ENCODE data around the gene LRRC46. TPM values are rescaled to one million over a fixed set of nuclear protein-coding genes. Genes with fewer than 3 reads are reported as not detected.

LRRC46 gene
- total and polyA plus RNA-seq, 2 donors (not counting 1 experiment from before 2014, with no cell fraction given): 0.69 to 2.4 TPM

DNA sequence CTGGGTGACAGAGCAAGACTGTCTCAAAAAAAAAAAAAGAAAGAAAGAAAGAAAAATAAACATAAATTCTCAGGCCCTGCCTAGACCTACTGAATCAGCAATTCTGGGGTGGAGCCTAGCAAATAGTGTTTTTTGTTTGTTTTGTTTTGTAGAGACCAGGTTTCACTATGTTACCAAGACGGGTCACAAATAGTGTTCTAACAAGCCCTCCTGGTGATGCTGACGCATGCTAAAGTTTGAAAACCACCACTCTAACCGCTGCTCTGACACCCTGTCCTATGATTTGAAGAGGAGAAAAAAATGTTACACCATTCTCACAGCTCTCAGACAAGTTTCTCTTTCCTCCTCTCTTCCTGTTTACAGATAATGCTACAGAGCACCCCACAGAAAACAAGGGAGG is 1.6 kb upstream of the LRRC46 start:
- intact Hi-C loops (cut with micrococcal nuclease): loop anchor here (2.0 kb wide), 1 partner anchor 141 kb away; the partner anchor contains the start of gene CDK5RAP3
- WGBS (ENCODE audit: insufficient coverage): 90% methylated on average over 3 of the region's 3 CpGs
- POLR2A ChIA-PET: no interaction called here
- TF ChIP-seq EZH2 (IDR thresholded peaks at IDR 0.05; ENCODE audit: borderline replicate concordance, insufficient read depth, low read depth, low read length, poor library complexity, severe bottlenecking): no peak
- H3K4me2 ChIP-seq (replicated peaks; ENCODE audit: low read depth, low read length, poor library complexity, severe bottlenecking): no peak overlapping the region
- no peaks in the 10 kb centered on the region for H3K27me3 ChIP-seq (replicated peaks in 1 of 4; ENCODE audit: control extremely low read depth in 1 of 4, control insufficient read depth in 3 of 4, insufficient read depth in 4 of 4, low read length in 3 of 4)
- H3K36me3 ChIP-seq (replicated peaks in 1 of 2; ENCODE audit: control extremely low read depth in 1 of 2, control insufficient read depth in 1 of 2, extremely low read depth in 1 of 2, insufficient read depth in 2 of 2, low read length in 1 of 2): peaks cover 1 to 33% of the 10 kb centered on the region in 2 experiments
- H3K27me3 Mint-ChIP-seq: no peaks in the 10 kb centered on the region
- H3K79me2 ChIP-seq (ENCODE audit: control insufficient read depth, insufficient read depth, low read length): peaks cover 47% of the 10 kb centered on the region
- no peak overlapping the region for H3K9ac ChIP-seq (ENCODE audit: low read length)
- peak overlapping the region in 1 of 2 donors; percentile 26 for H3K27ac ChIP-seq (ENCODE audit: low read length in 2 of 2)
- no peaks in the 10 kb centered on the region for H3K9me3 Mint-ChIP-seq (ENCODE audit: insufficient read depth)
- ATAC-seq (ENCODE audit: low read depth): no peak
- peaks cover 25% of the 10 kb centered on the region for H3K4me1 Mint-ChIP-seq
- CTCF ChIA-PET: no interaction called here
- peaks cover 13% of the 10 kb centered on the region for H4K20me1 ChIP-seq (ENCODE audit: control insufficient read depth, insufficient read depth, low read length, poor library complexity, severe bottlenecking)
- H3K9me3 ChIP-seq (ENCODE audit: control extremely low read depth in 1 of 3, control insufficient read depth in 2 of 3, insufficient read depth in 1 of 3, low read length in 2 of 3): no peaks in the 10 kb centered on the region
- DNase-seq: no peak
- H2AFZ ChIP-seq (ENCODE audit: insufficient read depth, low read depth, low read length, poor library complexity, severe bottlenecking): no peak overlapping the region
- no peak overlapping the region for H3K27ac Mint-ChIP-seq
- H3K4me3 ChIP-seq (ENCODE audit: control extremely low read depth in 1 of 5, extremely low read depth in 1 of 5, insufficient read depth in 1 of 5, low read depth in 2 of 5, low read length in 4 of 5): no peak overlapping the region
- peaks cover 19 to 21% of the 10 kb centered on the region in 2 donors for H3K4me1 ChIP-seq (ENCODE audit: control insufficient read depth in 2 of 2, insufficient read depth in 2 of 2, low read length in 2 of 2)
- peak overlapping the region; percentile 92 for H3K4me3 Mint-ChIP-seq

DNA sequence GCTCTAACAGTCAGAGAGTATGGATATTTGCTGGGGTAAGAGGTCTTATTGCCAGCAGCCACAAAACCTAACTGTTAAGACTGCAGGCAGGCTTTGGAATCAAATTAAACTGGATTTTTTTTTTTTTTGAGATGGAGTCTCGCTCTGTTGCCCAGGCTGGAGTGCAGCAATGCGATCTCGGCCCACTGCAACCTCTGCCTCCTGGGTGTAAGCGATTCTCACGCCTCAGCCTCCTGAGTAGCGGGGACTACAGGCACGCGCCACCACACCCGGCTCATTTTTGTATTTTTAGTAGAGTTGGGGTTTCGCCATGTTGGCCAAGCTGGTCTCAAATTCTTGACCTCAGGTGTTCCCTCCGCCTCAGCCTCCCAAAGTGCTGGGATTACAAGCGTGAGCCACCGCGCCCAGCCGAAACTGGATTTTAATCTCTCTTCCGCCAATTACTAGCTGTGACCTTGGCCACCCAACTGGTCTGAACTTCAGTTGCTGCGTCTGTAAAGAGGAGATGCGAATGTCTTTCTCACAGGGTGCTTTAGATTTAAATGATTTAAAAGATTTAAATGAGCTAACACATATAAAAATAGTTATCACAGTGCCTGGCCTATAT is 971 bp upstream of the LRRC46 start:
- WGBS (ENCODE audit: insufficient coverage): 87% methylated on average over 16 of the region's 18 CpGs
- no peaks in the 10 kb centered on the region for H3K9me3 ChIP-seq (ENCODE audit: control extremely low read depth in 1 of 3, control insufficient read depth in 2 of 3, insufficient read depth in 1 of 3, low read length in 2 of 3)
- Mint-ChIP-seq H3K9me3 (ENCODE audit: insufficient read depth) (no peaks in the 10 kb centered on the region), H3K27ac (peak overlapping the region; percentile 89), H3K4me3 (peak overlapping the region; percentile 92), H3K27me3 (no peaks in the 10 kb centered on the region), H3K4me1 (peaks cover 25% of the 10 kb centered on the region)
- H3K27ac ChIP-seq (ENCODE audit: low read length in 2 of 2): peak overlapping the region in 1 of 2 donors; percentile 81
- TF ChIP-seq, protein P1, sequence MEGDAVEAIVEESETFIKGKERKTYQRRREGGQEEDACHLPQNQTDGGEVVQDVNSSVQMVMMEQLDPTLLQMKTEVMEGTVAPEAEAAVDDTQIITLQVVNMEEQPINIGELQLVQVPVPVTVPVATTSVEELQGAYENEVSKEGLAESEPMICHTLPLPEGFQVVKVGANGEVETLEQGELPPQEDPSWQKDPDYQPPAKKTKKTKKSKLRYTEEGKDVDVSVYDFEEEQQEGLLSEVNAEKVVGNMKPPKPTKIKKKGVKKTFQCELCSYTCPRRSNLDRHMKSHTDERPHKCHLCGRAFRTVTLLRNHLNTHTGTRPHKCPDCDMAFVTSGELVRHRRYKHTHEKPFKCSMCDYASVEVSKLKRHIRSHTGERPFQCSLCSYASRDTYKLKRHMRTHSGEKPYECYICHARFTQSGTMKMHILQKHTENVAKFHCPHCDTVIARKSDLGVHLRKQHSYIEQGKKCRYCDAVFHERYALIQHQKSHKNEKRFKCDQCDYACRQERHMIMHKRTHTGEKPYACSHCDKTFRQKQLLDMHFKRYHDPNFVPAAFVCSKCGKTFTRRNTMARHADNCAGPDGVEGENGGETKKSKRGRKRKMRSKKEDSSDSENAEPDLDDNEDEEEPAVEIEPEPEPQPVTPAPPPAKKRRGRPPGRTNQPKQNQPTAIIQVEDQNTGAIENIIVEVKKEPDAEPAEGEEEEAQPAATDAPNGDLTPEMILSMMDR (IDR thresholded peaks at IDR 0.05): no peak
- TF ChIP-seq EZH2 (IDR thresholded peaks at IDR 0.05; ENCODE audit: borderline replicate concordance, insufficient read depth, low read depth, low read length, poor library complexity, severe bottlenecking): no peak
- POLR2A ChIA-PET: interaction anchor here (1.4 to 1.6 kb wide), 2 partner anchors 10 to 65 kb away, joined by 8 to 15 read pairs; partner anchors contain the start of genes SCRN2 and SP2
- H2AFZ ChIP-seq (ENCODE audit: insufficient read depth, low read depth, low read length, poor library complexity, severe bottlenecking): peak overlapping the region; percentile 93
- H3K4me3 ChIP-seq (ENCODE audit: control extremely low read depth in 1 of 5, extremely low read depth in 1 of 5, insufficient read depth in 1 of 5, low read depth in 2 of 5, low read length in 4 of 5): peak overlapping the region; percentile 70 to 97 (median 96)
- H3K79me2 ChIP-seq (ENCODE audit: control insufficient read depth, insufficient read depth, low read length): peaks cover 47% of the 10 kb centered on the region
- H3K4me1 ChIP-seq (ENCODE audit: control insufficient read depth in 2 of 2, insufficient read depth in 2 of 2, low read length in 2 of 2): peaks cover 19 to 21% of the 10 kb centered on the region in 2 donors
- ATAC-seq (ENCODE audit: low read depth) (no peak), DNase-seq (no peak)
- CTCF ChIA-PET: interaction anchor here (1.2 to 2.1 kb wide), 4 partner anchors 8 to 59 kb away, joined by 5 to 15 read pairs (median 8); partner anchors contain the start of gene SCRN2
- peak overlapping the region; percentile 80 for H3K9ac ChIP-seq (ENCODE audit: low read length)
- peaks cover 13% of the 10 kb centered on the region for H4K20me1 ChIP-seq (ENCODE audit: control insufficient read depth, insufficient read depth, low read length, poor library complexity, severe bottlenecking)
- H3K4me2 ChIP-seq (replicated peaks; ENCODE audit: low read depth, low read length, poor library complexity, severe bottlenecking): peak overlapping the region; percentile 95
- intact Hi-C loops (cut with micrococcal nuclease): loop anchor here (1.0 to 2.0 kb wide), 4 partner anchors 9 to 140 kb away; partner anchors contain the start of genes CDK5RAP3, OSBPL7 and SCRN2
- no peaks in the 10 kb centered on the region for H3K27me3 ChIP-seq (replicated peaks in 1 of 4; ENCODE audit: control extremely low read depth in 1 of 4, control insufficient read depth in 3 of 4, insufficient read depth in 4 of 4, low read length in 3 of 4)
- H3K36me3 ChIP-seq (replicated peaks in 1 of 2; ENCODE audit: control extremely low read depth in 1 of 2, control insufficient read depth in 1 of 2, extremely low read depth in 1 of 2, insufficient read depth in 2 of 2, low read length in 1 of 2): peaks cover under 1 to 31% of the 10 kb centered on the region in 2 experiments
